ENCODE results near the gene SFRP5.

DNA sequence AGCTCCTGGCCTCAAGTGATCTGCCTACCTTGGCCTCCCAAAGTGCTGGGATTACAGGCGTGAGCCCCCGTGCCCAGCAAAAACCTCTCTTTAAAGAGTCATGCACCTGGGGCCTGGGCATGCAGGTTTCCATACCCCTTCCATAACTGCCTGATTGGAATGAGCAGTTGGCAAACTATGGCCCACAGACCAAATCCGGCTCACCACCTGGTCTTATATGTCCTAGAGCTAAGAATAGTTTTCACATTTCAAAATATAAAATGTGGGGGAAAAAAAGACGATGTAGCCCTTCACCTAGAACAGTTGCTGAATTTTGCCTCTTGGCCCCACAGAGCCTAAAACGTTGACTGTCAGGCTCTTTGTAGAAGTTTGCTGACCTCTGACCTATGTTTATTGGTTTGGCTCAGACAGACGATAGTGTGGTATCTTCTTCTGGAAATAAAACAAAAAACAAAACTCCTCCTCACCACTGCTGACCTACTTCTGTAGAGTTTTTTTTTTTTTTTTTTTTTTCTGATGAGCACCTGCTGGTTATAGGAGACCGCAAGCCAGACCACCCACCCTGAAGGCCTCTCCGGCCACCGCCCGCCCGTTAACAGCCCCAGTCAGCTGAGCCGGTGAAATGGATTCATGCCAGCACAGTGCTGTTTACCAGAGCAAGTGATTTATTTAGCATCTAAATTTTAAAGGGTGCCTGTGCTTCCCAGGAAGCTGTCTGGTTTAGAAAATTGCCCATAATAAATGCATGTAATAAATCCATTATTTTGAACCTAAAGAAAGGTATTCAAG is 33.5 kb upstream of the SFRP5 start:
- TF ChIP-seq POLR2A (IDR thresholded peaks at IDR 0.05) (no peak), POLR2AphosphoS5 (IDR thresholded peaks at IDR 0.05) (no peak), EP300 (IDR thresholded peaks at IDR 0.05) (no peak)
- TF ChIP-seq, protein P1, sequence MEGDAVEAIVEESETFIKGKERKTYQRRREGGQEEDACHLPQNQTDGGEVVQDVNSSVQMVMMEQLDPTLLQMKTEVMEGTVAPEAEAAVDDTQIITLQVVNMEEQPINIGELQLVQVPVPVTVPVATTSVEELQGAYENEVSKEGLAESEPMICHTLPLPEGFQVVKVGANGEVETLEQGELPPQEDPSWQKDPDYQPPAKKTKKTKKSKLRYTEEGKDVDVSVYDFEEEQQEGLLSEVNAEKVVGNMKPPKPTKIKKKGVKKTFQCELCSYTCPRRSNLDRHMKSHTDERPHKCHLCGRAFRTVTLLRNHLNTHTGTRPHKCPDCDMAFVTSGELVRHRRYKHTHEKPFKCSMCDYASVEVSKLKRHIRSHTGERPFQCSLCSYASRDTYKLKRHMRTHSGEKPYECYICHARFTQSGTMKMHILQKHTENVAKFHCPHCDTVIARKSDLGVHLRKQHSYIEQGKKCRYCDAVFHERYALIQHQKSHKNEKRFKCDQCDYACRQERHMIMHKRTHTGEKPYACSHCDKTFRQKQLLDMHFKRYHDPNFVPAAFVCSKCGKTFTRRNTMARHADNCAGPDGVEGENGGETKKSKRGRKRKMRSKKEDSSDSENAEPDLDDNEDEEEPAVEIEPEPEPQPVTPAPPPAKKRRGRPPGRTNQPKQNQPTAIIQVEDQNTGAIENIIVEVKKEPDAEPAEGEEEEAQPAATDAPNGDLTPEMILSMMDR (IDR thresholded peaks at IDR 0.05): no peak

Data from upper lobe of left lung (tissue), 4 donors.